HG03442 (cell line): ENCODE data around the gene ZBTB33.
A peak's percentile ranks its signal among the peaks of the same experiment; 100 is the strongest.

Experiments used
- ATAC-seq: cut with Tn5 transposase; IDR thresholded peaks from one replicate; pipeline ENCODE4 v1.9.1; 2021; ENCODE audit warnings: mild to moderate bottlenecking, moderate library complexity; ENCODE audit not compliant: unreplicated experiment

The ZBTB33 gene

DNA sequence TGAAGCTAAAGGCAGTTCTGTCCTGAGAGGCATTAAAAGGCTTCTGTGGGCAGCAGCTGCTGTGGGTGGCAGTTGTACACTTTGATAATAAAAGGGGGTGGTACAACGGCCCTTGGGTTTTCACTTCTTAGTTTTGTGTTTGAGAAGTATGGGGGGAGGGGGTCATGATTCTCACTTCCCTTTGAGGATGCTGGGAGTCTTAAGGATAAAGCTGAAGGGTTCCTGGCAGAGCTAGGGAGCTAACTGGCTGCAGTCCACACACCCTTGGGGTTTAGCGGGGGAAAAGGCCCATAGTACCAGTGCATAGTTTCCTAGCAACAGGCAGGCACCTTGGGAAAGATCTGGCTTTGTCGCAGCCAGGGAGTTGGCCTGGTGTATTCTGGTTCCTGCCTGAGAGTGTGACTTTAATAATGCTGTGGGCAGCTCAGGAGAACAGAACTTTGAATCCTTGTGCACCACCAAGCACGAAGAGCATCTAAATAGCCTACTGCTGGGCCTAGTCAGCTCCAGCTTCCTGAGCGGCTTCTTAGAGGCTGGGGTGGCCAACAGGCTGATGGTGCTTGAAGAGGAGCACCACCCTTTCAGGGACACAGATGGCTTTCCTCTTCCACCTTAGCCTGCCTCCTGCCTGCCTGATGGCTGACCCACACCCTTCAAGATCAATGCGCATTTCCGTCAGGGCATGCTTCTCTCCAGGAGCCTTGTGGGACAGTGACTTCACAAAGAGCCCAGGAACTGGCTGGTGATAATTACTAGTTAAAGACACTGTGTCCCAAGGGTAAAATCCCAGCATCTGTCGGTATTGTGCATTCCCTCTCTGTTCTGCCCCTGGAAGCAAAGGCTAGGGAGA lies 12.5 kb downstream of the ZBTB33 start:
- ATAC-seq: no peak

GRCh38 chrX:120264341-120264740 lies 13.7 kb downstream of the ZBTB33 start:
- ATAC-seq: no peak

- no peak for ATAC-seq
Observed at GRCh38 chrX:120269373-120270035, 18.9 kb downstream of the ZBTB33 start.

DNA sequence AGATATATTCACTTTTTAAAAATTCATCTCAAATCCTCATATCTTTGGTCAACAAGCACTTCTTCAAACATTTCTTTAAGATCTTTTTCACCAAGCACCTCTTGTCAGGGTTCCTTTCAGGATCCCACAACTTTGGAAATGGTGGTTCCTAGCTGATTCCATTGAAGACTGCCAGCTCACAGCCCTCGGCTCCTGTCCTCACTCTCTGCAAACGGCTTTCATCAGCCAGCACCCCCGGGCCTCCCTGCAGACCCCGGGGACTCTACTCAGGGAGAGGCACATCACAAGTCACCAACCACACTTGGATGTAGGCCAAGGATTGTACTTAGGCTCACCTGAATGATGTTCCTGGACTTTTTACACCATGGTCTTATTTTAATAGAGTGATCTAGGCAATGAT lies 20.0 kb downstream of the ZBTB33 start:
- ATAC-seq: no peak

DNA sequence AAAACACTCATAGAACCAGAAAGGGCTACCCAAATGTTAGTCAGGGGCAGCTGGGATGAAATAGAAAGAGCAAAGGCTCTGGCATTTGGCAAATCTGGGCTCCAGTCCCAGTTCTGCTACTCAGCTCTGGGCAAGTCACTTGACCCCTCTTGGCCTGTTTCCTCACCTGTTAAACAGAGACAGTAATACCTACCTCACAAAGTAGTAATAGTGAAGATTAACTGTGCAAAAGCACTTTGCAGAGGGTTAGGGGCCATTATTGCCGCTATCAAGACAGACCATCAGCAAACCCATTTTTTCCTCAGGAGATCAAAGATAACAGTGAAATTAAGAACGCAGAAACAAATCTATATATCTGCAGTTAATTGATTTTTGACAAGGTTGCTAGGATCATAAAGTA lies 20.6 kb downstream of the ZBTB33 start:
- ATAC-seq: no peak

DNA sequence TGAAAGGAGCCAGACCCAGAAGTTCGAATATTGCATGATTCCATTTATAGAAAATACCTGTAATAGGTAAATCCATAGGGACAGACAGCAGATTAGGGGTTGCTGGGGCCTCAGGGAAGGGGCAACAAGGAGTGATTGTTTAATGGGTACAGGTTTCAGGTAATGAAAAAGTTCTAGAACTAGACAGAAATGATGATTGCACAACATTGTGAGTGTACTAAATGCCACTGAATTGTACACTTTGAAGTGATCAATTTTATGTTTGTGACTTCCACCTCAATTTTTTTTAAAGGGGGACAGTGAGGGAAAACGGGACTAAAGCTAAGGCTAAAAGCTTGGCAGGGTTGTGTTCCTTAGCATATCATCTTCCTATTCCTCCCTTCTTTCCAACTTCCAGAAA lies 23.5 kb downstream of the ZBTB33 start:
- ATAC-seq: no peak

DNA sequence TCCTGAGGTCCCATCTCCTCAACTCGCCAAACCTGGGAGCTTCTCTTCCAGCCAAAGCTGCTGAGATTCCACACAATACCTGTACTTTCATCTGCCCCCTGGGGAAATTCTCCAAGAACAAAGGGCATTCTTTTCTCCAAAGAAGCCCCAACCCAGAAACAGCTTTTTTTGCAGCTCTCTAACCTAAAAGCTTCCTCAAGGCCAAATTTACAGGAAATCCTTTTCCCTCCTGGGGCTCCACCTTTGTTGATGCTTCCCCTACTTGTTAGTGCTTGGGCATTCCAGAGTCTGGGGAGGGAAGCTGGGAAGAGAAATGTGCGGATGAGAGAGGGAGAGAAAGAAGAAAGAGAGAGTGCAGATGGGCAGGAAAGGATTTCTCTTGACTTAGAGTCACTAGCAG lies 24.3 kb downstream of the ZBTB33 start:
- ATAC-seq: no peak

GRCh38 chrX:120281021-120281624 lies 30.5 kb downstream of the ZBTB33 start:
- no peak for ATAC-seq

DNA sequence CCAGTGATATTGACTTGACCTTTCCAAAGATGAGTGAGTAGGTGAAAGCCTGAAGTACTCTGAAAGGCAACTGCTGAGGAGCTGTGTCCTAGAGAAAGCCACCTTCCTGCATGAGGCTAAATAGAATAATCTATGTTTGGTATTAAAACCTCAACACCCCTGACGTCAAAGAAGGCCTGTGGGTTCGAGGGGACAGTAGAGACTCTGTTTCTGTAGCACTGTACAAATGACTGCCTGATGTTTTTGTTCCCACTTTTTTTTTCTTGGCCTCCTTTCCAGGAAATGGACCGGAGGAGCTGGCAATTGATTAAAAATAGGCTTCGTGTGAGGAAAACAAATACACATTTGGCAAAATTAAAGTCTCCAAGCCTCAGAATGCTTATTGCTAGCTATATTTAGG lies 31.1 kb downstream of the ZBTB33 start:
- no peak for ATAC-seq

- no peak for ATAC-seq
Observed at GRCh38 chrX:120282697-120283096, 32.1 kb downstream of the ZBTB33 start.

GRCh38 chrX:120286733-120287512 lies 36.3 kb downstream of the ZBTB33 start:
- no peak for ATAC-seq

DNA sequence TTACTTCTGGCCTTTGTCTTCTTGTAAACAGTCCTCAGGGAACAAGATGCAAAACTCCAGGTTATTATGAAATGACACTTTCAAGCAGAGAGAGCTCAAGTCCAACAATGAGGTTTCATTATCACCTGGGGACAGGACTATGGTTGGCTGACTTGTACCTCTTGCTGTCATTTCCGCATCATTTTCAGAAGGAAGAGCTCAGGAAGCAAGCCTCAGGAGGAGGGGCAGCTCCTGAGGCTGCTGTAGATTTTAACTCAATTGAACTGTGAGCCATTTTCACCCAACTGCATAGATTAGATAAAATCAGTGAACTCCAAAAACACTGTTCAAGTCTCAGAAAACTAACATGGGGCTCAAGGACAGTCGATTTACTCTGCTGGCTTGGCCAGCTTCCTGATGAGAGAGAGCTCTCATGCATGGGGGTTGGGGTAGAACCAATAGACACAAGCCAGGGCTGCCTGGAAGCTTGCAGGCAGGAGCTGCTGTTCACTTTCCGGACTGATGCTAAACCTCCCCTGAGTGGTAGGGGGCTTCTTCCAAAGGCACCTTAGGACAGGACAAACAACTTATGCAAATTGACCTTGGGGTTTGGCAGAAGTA lies 37.0 kb downstream of the ZBTB33 start:
- peak; percentile 61 for ATAC-seq

- ATAC-seq: no peak
Observed at GRCh38 chrX:120290107-120290506, 39.5 kb downstream of the ZBTB33 start.

DNA sequence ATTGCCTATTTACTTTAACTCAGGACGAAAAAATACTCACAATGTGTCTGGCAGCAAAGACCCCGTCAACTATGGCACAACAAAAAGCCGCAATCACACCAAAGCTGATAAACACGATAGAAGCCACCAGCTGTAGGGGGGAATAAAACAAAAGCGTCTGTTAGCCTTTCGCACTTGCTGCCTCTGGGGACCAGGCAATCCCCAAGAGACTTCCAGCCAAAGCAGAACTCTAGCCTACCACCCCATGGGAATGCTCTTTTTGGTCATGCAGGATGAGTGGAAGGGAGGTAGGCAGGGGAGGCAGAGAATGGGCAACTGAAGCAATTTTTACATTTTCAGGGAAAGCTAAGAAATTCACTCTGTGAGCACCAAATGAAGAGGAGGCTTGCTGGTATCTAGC lies 40.6 kb downstream of the ZBTB33 start:
- ATAC-seq: no peak

GRCh38 chrX:120293015-120293414 lies 42.4 kb downstream of the ZBTB33 start:
- no peak for ATAC-seq

GRCh38 chrX:120294651-120295050 lies 44.0 kb downstream of the ZBTB33 start:
- no peak for ATAC-seq

DNA sequence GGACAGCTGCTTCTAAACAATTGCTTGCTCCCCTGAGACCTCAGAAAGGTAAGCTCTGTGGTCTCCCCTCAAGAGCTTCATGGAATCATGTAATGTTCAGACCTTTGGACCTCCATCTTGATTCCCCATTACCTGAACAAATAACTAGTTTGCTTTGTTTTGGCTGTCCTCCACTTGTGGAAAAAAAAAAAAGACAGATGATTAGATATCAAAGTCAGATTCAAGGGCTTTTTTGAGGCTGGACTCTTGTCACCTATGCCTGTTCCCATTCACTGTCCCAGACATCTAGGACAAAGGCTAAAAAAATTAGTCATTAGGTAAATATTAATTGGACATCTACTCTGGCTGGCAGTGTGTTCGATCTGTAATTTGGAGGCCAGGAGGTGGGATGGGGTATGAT lies 47.3 kb downstream of the ZBTB33 start:
- ATAC-seq: no peak

- no peak for ATAC-seq
Observed at GRCh38 chrX:120299928-120300327, 49.3 kb downstream of the ZBTB33 start.

- no peak for ATAC-seq
Observed at GRCh38 chrX:120301497-120301896, 50.9 kb downstream of the ZBTB33 start.

- ATAC-seq: peak; percentile 20
Observed at GRCh38 chrX:120301960-120302359, 51.3 kb downstream of the ZBTB33 start.

DNA sequence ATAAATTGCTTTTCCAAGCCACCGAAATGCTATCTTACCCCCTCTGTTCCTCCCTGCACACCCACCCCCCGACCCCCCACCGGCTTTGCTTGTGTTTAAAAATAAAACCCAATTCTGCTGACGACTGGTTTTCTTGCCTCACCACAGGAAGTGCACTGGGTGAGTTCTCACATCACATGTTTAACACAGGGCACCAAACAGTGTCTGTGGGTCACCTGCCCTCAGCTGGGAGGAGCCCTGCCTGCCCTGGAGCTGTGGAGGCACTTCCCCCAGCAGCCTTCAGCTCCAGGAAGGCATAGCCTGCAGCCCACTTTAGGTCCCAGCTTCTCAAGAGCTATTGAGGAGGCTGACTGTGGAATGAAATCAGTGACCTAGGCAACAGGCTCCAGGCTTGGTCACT lies 51.8 kb downstream of the ZBTB33 start:
- ATAC-seq: peak; percentile 95
